ENCODE measurements around the gene THRB.

DNA sequence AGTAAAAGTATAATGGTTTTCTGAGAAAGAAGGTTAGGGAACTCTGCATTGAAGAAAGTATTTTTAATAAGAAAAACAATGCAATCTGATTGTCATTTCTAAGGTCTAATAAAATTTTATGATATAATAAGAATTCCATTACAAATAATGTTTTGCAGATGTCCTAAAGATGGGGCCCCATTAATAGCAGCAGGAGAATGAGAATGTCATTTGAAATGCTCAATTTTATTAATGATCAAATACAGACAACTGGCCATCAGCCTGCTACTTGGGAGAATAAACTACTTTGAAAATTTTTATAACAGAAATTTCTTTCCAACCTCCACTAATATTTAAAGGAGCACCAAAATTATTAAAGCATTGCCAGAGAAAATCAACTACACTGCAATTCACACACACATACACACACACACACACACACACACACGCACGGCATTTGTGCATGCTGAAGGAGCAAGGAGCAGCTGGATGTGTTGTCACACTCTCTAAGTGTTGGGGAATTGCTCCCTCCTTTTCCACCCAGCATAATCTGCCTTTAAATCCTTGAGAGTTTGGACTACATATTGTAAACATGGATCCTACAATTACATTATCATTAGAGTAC, 109.5 kb downstream of the THRB start:
- TF ChIP-seq, protein P1, sequence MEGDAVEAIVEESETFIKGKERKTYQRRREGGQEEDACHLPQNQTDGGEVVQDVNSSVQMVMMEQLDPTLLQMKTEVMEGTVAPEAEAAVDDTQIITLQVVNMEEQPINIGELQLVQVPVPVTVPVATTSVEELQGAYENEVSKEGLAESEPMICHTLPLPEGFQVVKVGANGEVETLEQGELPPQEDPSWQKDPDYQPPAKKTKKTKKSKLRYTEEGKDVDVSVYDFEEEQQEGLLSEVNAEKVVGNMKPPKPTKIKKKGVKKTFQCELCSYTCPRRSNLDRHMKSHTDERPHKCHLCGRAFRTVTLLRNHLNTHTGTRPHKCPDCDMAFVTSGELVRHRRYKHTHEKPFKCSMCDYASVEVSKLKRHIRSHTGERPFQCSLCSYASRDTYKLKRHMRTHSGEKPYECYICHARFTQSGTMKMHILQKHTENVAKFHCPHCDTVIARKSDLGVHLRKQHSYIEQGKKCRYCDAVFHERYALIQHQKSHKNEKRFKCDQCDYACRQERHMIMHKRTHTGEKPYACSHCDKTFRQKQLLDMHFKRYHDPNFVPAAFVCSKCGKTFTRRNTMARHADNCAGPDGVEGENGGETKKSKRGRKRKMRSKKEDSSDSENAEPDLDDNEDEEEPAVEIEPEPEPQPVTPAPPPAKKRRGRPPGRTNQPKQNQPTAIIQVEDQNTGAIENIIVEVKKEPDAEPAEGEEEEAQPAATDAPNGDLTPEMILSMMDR (IDR thresholded peaks at IDR 0.05), result no peak
- TF ChIP-seq POLR2A (IDR thresholded peaks at IDR 0.05), result no peak

All from heart left ventricle (tissue), 13 donors.